Hematopoietic multipotent progenitor cell treated with erythropoietin and hydrocortisone succinate and interleukin-3 and kit ligand, for 4 days (in vitro differentiated cells): ENCODE data around the gene MMP24OS.
A peak's percentile ranks its signal among the peaks of the same experiment; 100 is the strongest.

ENCODE experiments used
- DNase-seq: peaks from one replicate; pipeline ENCODE4 v3.0.0-alpha.2; 2015

Gene MMP24OS

GRCh38 chr20:35243986-35244385, 33.9 kb downstream of the MMP24OS start:
- no peak for DNase-seq

- DNase-seq: no peak
Observed at GRCh38 chr20:35243317-35243716, 34.6 kb downstream of the MMP24OS start.

GRCh38 chr20:35240811-35241293, 37.1 kb downstream of the MMP24OS start:
- DNase-seq: no peak

DNA sequence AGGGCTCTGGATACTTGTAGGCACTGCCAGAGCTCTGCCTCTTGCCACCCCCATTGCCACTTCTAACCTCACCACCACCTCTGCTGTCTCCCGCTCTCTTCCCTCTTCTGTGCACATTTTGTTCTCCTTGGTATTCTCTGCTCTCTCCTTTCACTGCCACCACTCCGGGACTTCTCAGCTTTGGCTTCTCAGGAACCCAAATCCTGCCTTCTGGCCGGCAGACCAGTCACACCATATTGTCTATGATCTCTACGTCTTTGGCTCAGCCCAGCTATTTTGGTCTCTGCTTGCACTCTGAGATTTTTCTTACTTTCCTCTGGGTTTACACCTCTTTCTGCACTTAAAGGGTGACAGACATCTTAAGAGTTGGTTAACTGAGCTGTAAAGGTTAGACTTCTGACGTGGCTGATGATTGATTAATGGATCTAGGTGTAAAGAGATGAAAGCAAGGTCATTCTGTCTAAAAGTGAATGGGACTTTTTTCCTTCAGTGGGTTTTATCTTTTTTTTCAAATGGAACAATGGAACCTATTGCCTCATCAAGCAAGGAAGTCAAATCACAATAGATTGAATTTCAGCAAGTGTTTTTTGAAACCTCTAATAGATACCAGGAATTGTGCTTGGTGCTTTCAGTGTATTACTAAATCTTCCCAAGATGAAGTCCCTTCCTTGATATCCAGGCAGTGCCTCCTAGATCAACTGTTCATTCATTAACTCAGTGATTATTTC, 37.7 kb downstream of the MMP24OS start:
- DNase-seq: no peak

- no peak for DNase-seq
Observed at GRCh38 chr20:35238735-35239134, 39.2 kb downstream of the MMP24OS start.

- DNase-seq: peak; percentile 90
Observed at GRCh38 chr20:35238170-35238569, 39.8 kb downstream of the MMP24OS start.

DNA sequence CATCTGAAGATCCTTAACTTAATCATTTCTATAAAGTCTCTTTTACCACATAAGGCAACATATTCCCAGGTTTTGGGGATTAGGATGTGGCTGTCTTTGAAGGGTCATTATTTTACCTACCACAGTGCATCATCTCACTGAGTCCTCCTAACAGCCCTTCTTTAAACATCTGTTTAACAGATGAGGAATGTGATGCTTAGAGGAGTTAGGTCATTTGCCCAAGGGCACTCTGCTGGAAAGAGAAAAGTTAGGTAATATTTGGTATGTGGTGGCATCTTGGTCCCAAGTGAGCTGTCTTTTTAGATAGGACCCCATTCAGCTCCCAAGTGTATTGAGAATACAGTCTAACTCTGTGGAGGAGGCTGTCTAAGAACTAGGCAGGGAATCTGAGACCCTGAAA, 40.4 kb downstream of the MMP24OS start:
- no peak for DNase-seq

DNA sequence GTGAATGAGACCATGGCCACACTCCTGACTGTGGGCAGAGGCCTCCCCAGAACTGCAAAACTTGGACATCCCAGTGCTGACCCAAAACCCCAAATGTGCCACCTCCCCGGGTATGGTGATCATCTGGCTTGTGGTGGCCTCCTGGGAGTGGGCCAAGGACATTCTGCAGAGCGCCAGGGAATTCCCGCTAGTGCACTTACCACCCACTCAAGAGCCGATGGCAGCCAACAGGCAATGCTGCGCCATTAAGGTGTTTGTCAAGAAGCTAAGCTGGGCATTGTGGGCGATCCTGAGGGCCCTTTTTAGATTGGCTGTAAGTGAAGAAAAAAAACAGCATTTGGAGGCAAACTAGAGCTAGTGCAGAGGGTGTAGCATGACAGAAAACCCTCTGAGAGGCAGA, 42.0 kb downstream of the MMP24OS start:
- no peak for DNase-seq

GRCh38 chr20:35232575-35232974, 45.3 kb downstream of the MMP24OS start:
- no peak for DNase-seq

DNA sequence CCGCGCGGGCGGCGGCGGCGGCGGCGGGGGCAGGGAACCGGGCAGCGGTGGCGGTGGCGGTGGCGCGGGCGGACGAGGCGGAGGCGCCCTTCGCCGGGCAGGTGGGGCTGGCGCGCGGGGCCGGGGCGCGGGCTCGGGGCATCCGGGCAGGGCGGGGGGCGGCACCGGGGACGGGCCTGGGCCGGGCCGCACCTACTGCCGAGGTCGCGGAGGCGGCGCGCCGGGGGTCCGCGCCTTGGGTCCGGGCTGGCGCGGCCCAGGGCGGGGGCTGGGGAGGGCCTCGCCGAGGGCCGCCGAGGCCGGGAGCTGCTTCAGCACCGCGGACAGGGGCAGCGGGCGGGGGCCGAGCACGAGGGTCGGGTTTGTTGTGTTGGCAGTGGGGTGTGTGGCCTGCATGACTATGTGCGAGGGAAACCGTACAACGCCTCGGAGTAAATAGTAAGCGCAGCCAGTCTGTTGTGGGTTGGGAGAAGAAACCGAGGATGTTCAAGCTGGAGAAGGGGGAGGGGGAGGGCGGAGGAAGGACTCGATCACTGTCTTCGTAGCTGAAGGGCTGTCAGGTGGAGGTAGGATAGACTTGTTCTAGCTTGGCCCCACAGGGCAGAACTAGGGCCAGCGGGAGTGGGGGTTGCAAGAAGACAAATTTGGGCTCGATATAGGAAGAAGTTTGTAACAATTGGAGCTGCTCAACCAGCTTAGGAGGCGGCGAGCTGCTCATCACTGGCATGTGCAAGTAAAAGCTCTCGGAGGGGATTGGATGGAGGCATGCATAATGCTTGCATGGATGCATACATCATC, 50.8 kb downstream of the MMP24OS start:
- DNase-seq: peak; percentile 78
